WTC11 (cell line): ENCODE data around the gene PDZD8. TPM values are rescaled to one million over a fixed set of nuclear protein-coding genes. Genes with fewer than 3 reads are reported as not detected.

ENCODE experiments used
- ATAC-seq: fragments of 200-7000 bp; cut with Tn5 transposase; 2 replicates; pipeline ENCODE4 v1.10.0; 2021; ENCODE audit warnings: mild to moderate bottlenecking, moderate library complexity
- CTCF ChIA-PET: fragments of 300-600 bp; sonication (Branson Sonifier 250); formaldehyde crosslinking; loops from one replicate; lab custom pipeline; 2021; ENCODE audit warnings: antibody characterized with exemption; lab: Charles Lee
- POLR2A ChIA-PET: fragments of 350-600 bp; sonication (Branson Sonifier 250); formaldehyde crosslinking; loops from one replicate; lab custom pipeline; 2021; ENCODE audit warnings: antibody characterized with exemption; lab: Charles Lee
- DNase-seq: peaks from one replicate; pipeline ENCODE4 v3.0.0; 2021; ENCODE audit warnings: low spot score
- H3K27ac Mint-ChIP-seq: 2 replicates; pipeline ENCODE4 v1.8.0; 2021; ENCODE audit warnings: mixed read lengths
- H3K27me3 Mint-ChIP-seq: 2 replicates; pipeline ENCODE4 v1.8.0; 2021; ENCODE audit warnings: low read depth, mild to moderate bottlenecking, moderate library complexity, mixed read lengths
- H3K36me3 Mint-ChIP-seq: 2 replicates; pipeline ENCODE4 v1.8.0; 2021; ENCODE audit warnings: mixed read lengths
- H3K4me1 Mint-ChIP-seq: 2 replicates; pipeline ENCODE4 v1.8.0; 2022; ENCODE audit warnings: mixed read lengths
- H3K4me3 Mint-ChIP-seq: 2 replicates; pipeline ENCODE4 v1.8.0; 2021; ENCODE audit warnings: mild to moderate bottlenecking, moderate library complexity, mixed read lengths
- H3K9me3 Mint-ChIP-seq: 2 replicates; pipeline ENCODE4 v1.8.0; 2021; ENCODE audit warnings: mixed read lengths
- ARID4B ChIP-seq: sonication (generic); formaldehyde crosslinking; IDR thresholded peaks from 2 replicates; pipeline ENCODE4 v1.8.0; 2023; ENCODE audit warnings: missing genetic modification reagents, mild to moderate bottlenecking, borderline replicate concordance
- CREB1 ChIP-seq: sonication (generic); formaldehyde crosslinking; IDR thresholded peaks from 2 replicates; pipeline ENCODE4 v1.8.0; 2023; ENCODE audit warnings: mild to moderate bottlenecking, missing genetic modification reagents
- CTCF ChIP-seq: fragments of 200-600 bp; IDR thresholded peaks from 2 replicates; pipeline ENCODE4 v1.8.0; 2022; ENCODE audit warnings: antibody characterized with exemption
- FOXP1 ChIP-seq: sonication (generic); formaldehyde crosslinking; IDR thresholded peaks from 2 replicates; pipeline ENCODE4 v1.8.0; 2022; ENCODE audit warnings: missing genetic modification reagents, mild to moderate bottlenecking, moderate library complexity, borderline replicate concordance
- GTF2I ChIP-seq: fragments of 250-450 bp; sonication (Bioruptor Pico); conservative IDR thresholded peaks from 2 replicates; pipeline ENCODE4 v1.4.0; 2021; ENCODE audit warnings: mild to moderate bottlenecking
- IRF2 ChIP-seq: sonication (generic); formaldehyde crosslinking; IDR thresholded peaks from 2 replicates; pipeline ENCODE4 v1.8.0; 2022; ENCODE audit warnings: low read depth, missing genetic modification reagents, borderline replicate concordance
- NFATC4 ChIP-seq: fragments of 250-450 bp; sonication (Bioruptor Pico); IDR thresholded peaks from 2 replicates; pipeline ENCODE4 v1.9.0; 2021; ENCODE audit warnings: mild to moderate bottlenecking
- NFYB ChIP-seq: sonication (generic); formaldehyde crosslinking; conservative IDR thresholded peaks from 2 replicates; pipeline ENCODE4 v1.8.0; 2022; ENCODE audit warnings: low read depth, missing genetic modification reagents
- PRDM15 ChIP-seq: sonication (generic); formaldehyde crosslinking; IDR thresholded peaks from 2 replicates; pipeline ENCODE4 v1.8.0; 2022; ENCODE audit warnings: missing genetic modification reagents
- RELA ChIP-seq: sonication (generic); formaldehyde crosslinking; IDR thresholded peaks from 2 replicates; pipeline ENCODE4 v1.8.1; 2022; ENCODE audit warnings: missing genetic modification reagents, mild to moderate bottlenecking, borderline replicate concordance
- SMAD3 ChIP-seq: sonication (generic); formaldehyde crosslinking; IDR thresholded peaks from 2 replicates; pipeline ENCODE4 v1.8.0; 2022; ENCODE audit warnings: missing genetic modification reagents, mild to moderate bottlenecking, borderline replicate concordance
- SOX15 ChIP-seq: fragments of 250-450 bp; sonication (Bioruptor Pico); IDR thresholded peaks from 2 replicates; pipeline ENCODE4 v1.9.0; 2021; ENCODE audit warnings: mild to moderate bottlenecking
- TEAD1 ChIP-seq: sonication (generic); formaldehyde crosslinking; IDR thresholded peaks from 2 replicates; pipeline ENCODE4 v1.8.0; 2022; ENCODE audit warnings: mild to moderate bottlenecking, missing genetic modification reagents
- USF1 ChIP-seq: sonication (generic); formaldehyde crosslinking; IDR thresholded peaks from 2 replicates; pipeline ENCODE4 v1.8.0; 2022; ENCODE audit warnings: mild to moderate bottlenecking, missing genetic modification reagents
- ZBTB43 ChIP-seq: sonication (generic); formaldehyde crosslinking; IDR thresholded peaks from 2 replicates; pipeline ENCODE4 v1.8.1; 2023; ENCODE audit warnings: mild to moderate bottlenecking, missing genetic modification reagents
- ZNF219 ChIP-seq: sonication (generic); formaldehyde crosslinking; IDR thresholded peaks from 2 replicates; pipeline ENCODE4 v1.8.0; 2023; ENCODE audit warnings: missing genetic modification reagents, mild to moderate bottlenecking, borderline replicate concordance
- ZNF263 ChIP-seq: sonication (generic); formaldehyde crosslinking; IDR thresholded peaks from 2 replicates; pipeline ENCODE4 v1.8.1; 2022; ENCODE audit warnings: low read depth, mild to moderate bottlenecking, moderate library complexity, missing genetic modification reagents
- total RNA-seq: library from RNA; stranded (reverse); gene quantifications from 3 replicates; pipeline ENCODE4 v1.2.3, GENCODE V29; 2021
- TF ChIP-seq, protein P1 (sequence below): sonication (generic); formaldehyde crosslinking; IDR thresholded peaks from 2 replicates; pipeline ENCODE4 v1.8.0; 2023; ENCODE audit warnings: missing genetic modification reagents
- TF ChIP-seq, protein P2 (sequence below): fragments of 250-450 bp; sonication (Bioruptor Pico); IDR thresholded peaks from 2 replicates; pipeline ENCODE4 v2.1.2; 2022; ENCODE audit warnings: mild to moderate bottlenecking, moderate library complexity
- TF ChIP-seq, protein P3 (sequence below): fragments of 250-450 bp; sonication (Bioruptor Pico); IDR thresholded peaks from 2 replicates; pipeline ENCODE4 v1.9.0; 2021; ENCODE audit warnings: mild to moderate bottlenecking

Gene PDZD8
- total RNA-seq, 1 experiment from 2014 or later: 52.7 TPM

- no peak for TF ChIP-seq CREB1 (CRISPR knock-in tag)
- no peak for TF ChIP-seq ZNF219 (CRISPR knock-in tag)
- TF ChIP-seq ZBTB43 (CRISPR knock-in tag): no peak
- TF ChIP-seq PRDM15 (CRISPR knock-in tag): no peak
- TF ChIP-seq SOX15 (CRISPR knock-in tag): no peak
- TF ChIP-seq IRF2 (CRISPR knock-in tag): no peak
- TF ChIP-seq NFATC4 (CRISPR knock-in tag): no peak
- TF ChIP-seq, protein P1, sequence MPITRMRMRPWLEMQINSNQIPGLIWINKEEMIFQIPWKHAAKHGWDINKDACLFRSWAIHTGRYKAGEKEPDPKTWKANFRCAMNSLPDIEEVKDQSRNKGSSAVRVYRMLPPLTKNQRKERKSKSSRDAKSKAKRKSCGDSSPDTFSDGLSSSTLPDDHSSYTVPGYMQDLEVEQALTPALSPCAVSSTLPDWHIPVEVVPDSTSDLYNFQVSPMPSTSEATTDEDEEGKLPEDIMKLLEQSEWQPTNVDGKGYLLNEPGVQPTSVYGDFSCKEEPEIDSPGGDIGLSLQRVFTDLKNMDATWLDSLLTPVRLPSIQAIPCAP: no peak
Measured at GRCh38 chr10:117253908-117254307, 121.3 kb downstream of the PDZD8 start (continued).

- no peaks in the 10 kb centered on the region for H3K36me3 Mint-ChIP-seq
- DNase-seq: no peak
- CTCF ChIA-PET: interaction anchor here (1.7 to 3.0 kb wide), 3 partner anchors 10 to 192 kb away, joined by 3 to 10 read pairs (median 8); no protein-coding TSS in a partner anchor
- no peak overlapping the region for H3K4me3 Mint-ChIP-seq
- no peaks in the 10 kb centered on the region for H3K27me3 Mint-ChIP-seq
- H3K27ac Mint-ChIP-seq: no peak overlapping the region
- no peak for ATAC-seq
- POLR2A ChIA-PET: no interaction called here
- no peaks in the 10 kb centered on the region for H3K9me3 Mint-ChIP-seq
- peaks cover 28% of the 10 kb centered on the region for H3K4me1 Mint-ChIP-seq
- TF ChIP-seq SOX15 (CRISPR knock-in tag): no peak
- no peak for TF ChIP-seq ZNF263 (CRISPR knock-in tag)
- TF ChIP-seq CTCF: no peak
- no peak for TF ChIP-seq GTF2I (CRISPR knock-in tag)
- TF ChIP-seq USF1 (CRISPR knock-in tag): no peak
- TF ChIP-seq TEAD1: no peak
- TF ChIP-seq ARID4B (CRISPR knock-in tag): no peak
- no peak for TF ChIP-seq FOXP1 (CRISPR knock-in tag)
- TF ChIP-seq, protein P2, sequence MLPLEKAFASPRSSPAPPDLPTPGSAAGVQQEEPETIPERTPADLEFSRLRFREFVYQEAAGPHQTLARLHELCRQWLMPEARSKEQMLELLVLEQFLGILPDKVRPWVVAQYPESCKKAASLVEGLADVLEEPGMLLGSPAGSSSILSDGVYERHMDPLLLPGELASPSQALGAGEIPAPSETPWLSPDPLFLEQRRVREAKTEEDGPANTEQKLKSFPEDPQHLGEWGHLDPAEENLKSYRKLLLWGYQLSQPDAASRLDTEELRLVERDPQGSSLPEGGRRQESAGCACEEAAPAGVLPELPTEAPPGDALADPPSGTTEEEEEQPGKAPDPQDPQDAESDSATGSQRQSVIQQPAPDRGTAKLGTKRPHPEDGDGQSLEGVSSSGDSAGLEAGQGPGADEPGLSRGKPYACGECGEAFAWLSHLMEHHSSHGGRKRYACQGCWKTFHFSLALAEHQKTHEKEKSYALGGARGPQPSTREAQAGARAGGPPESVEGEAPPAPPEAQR: no peak
- no peak for TF ChIP-seq NFYB (CRISPR knock-in tag)
- no peak for TF ChIP-seq RELA (CRISPR knock-in tag)
- TF ChIP-seq SMAD3: no peak
- TF ChIP-seq, protein P3, sequence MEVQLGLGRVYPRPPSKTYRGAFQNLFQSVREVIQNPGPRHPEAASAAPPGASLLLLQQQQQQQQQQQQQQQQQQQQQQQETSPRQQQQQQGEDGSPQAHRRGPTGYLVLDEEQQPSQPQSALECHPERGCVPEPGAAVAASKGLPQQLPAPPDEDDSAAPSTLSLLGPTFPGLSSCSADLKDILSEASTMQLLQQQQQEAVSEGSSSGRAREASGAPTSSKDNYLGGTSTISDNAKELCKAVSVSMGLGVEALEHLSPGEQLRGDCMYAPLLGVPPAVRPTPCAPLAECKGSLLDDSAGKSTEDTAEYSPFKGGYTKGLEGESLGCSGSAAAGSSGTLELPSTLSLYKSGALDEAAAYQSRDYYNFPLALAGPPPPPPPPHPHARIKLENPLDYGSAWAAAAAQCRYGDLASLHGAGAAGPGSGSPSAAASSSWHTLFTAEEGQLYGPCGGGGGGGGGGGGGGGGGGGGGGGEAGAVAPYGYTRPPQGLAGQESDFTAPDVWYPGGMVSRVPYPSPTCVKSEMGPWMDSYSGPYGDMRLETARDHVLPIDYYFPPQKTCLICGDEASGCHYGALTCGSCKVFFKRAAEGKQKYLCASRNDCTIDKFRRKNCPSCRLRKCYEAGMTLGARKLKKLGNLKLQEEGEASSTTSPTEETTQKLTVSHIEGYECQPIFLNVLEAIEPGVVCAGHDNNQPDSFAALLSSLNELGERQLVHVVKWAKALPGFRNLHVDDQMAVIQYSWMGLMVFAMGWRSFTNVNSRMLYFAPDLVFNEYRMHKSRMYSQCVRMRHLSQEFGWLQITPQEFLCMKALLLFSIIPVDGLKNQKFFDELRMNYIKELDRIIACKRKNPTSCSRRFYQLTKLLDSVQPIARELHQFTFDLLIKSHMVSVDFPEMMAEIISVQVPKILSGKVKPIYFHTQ (CRISPR knock-in tag): no peak
Measured at GRCh38 chr10:117250411-117250810, 124.8 kb downstream of the PDZD8 start.
